K562 (cell line): ENCODE measurements around the gene SLC16A13. TPM values are rescaled to one million over a fixed set of nuclear protein-coding genes. Genes with fewer than 3 reads are reported as not detected.

ENCODE experiments used
- ATF1 ChIP-seq, 2 experiments: fragments of 450-650 bp in 1 of 2; IDR thresholded peaks; 2 replicates each; pipeline ENCODE4 v1.6.1; 2016; ENCODE audit warnings: missing compliant biosample characterization in 1 of 2, missing genetic modification characterization in 1 of 2
- CBX1 ChIP-seq: sonication (generic); IDR thresholded peaks from 2 replicates; pipeline ENCODE4 v1.6.1; 2016; ENCODE audit warnings: antibody characterized with exemption, low read depth, mild to moderate bottlenecking
- CBX5 ChIP-seq: IDR thresholded peaks from 2 replicates; pipeline ENCODE4 v1.6.1; 2014; ENCODE audit warnings: low read depth, borderline replicate concordance
- CSDE1 ChIP-seq, 2 experiments: fragments of 450-650 bp; IDR thresholded peaks; 2 replicates each; pipeline ENCODE4 v1.6.1; 2016; ENCODE audit warnings: mild to moderate bottlenecking in 1 of 2
- FOXJ3 ChIP-seq: sonication (generic); formaldehyde crosslinking; IDR thresholded peaks from 2 replicates; pipeline ENCODE4 v1.4.0; 2020; ENCODE audit warnings: mild to moderate bottlenecking, missing genetic modification reagents
- NEUROD1 ChIP-seq: fragments of 150-350 bp; IDR thresholded peaks from 2 replicates; pipeline ENCODE4 v1.6.1; 2014; ENCODE audit warnings: borderline replicate concordance, low read length, low read depth; ENCODE audit not compliant: partially characterized antibody
- NONO ChIP-seq, 2 experiments: fragments of 200-400 bp in 1 of 2; fragments of 450-650 bp in 1 of 2; formaldehyde crosslinking in 1 of 2; IDR thresholded peaks; 2 replicates each; pipeline ENCODE4 v1.6.1; 2017; ENCODE audit warnings: low read depth in 2 of 2, mild to moderate bottlenecking in 2 of 2, moderate library complexity in 2 of 2, low read length in 1 of 2
- PRPF4 ChIP-seq: fragments of 200-400 bp; formaldehyde crosslinking; IDR thresholded peaks from one replicate; pipeline ENCODE4 v1.6.1; 2017; ENCODE audit warnings: low read length, low read depth, mild to moderate bottlenecking; ENCODE audit not compliant: insufficient read depth, poor library complexity, severe bottlenecking
- RBM39 ChIP-seq: fragments of 200-400 bp; formaldehyde crosslinking; optimal IDR thresholded peaks from 2 replicates; pipeline ENCODE3; 2018; ENCODE audit warnings: low read depth, low read length
- SOX6 ChIP-seq: fragments of 450-650 bp; IDR thresholded peaks from 2 replicates; pipeline ENCODE4 v1.6.1; 2014; ENCODE audit warnings: mild to moderate bottlenecking
- SPI1 ChIP-seq: IDR thresholded peaks from 2 replicates; pipeline ENCODE4 v1.6.1; 2011; ENCODE audit warnings: low read depth, low read length, control low read depth, borderline replicate concordance
- ZNF140 ChIP-seq: fragments of 250-450 bp; sonication (Bioruptor Pico); IDR thresholded peaks from 2 replicates; pipeline ENCODE4 v1.8.0; 2021; ENCODE audit warnings: moderate library complexity, mild to moderate bottlenecking, inconsistent platforms
- ZNF354B ChIP-seq: fragments of 250-450 bp; sonication (Bioruptor Pico); IDR thresholded peaks from 2 replicates; pipeline ENCODE4 v1.4.0; 2020
- polyA plus RNA-seq, 8 experiments: library from polyadenylated mRNA; depleted of rRNA in 4 of 8; stranded (reverse) in 5 of 8; unstranded in 3 of 8; fragments of >200 nt; fragmentation: Nextera tagmentation in 2 of 8; fragmentation: Illumina TruSeq in 1 of 8; extraction: Ambion mirVana in 2 of 8; extraction: Trizol in 1 of 8; gene quantifications; 2 replicates each; pipeline versions ENCODE4 v1.2.1 to v1.2.3, GENCODE V29; 2011 to 2014; ENCODE audit warnings: inconsistent platforms in 1 of 8, missing spikeins in 1 of 8
- total RNA-seq, 7 experiments: library from RNA; depleted of rRNA in 6 of 7; stranded (reverse); fragments of >200 nt in 6 of 7; fragmentation: Illumina TruSeq in 2 of 7; extraction: Trizol in 2 of 7; gene quantifications; 2 replicates each; pipeline versions ENCODE4 v1.2.1 to v1.2.3, GENCODE V29; 2011 to 2021; ENCODE audit warnings: low replicate concordance in 1 of 7
- TF ChIP-seq, protein P1 (sequence below): fragments of 250-450 bp; sonication (Bioruptor Pico); IDR thresholded peaks from 2 replicates; pipeline ENCODE4 v1.5.0; 2021; ENCODE audit warnings: mild to moderate bottlenecking, borderline replicate concordance
- TF ChIP-seq, protein P2 (sequence below): fragments of 250-450 bp; sonication (Bioruptor Pico); IDR thresholded peaks from 2 replicates; pipeline ENCODE4 v1.4.0; 2020; ENCODE audit warnings: mild to moderate bottlenecking, moderate library complexity
- TF ChIP-seq, protein P3 (sequence below): fragments of 450-650 bp; formaldehyde crosslinking; IDR thresholded peaks from 2 replicates; pipeline ENCODE4 v1.4.0; 2022; ENCODE audit warnings: missing genetic modification characterization
- TF ChIP-seq, protein P4 (sequence below): fragments of 250-450 bp; sonication (Bioruptor Pico); IDR thresholded peaks from 2 replicates; pipeline ENCODE4 v1.5.1; 2021; ENCODE audit warnings: mild to moderate bottlenecking
- TF ChIP-seq, protein P5 (sequence below): sonication (generic); formaldehyde crosslinking; IDR thresholded peaks from 2 replicates; pipeline ENCODE4 v1.8.0; 2022; ENCODE audit warnings: mild to moderate bottlenecking, missing genetic modification reagents, borderline replicate concordance

SLC16A13 gene
- total and polyA plus RNA-seq, 9 of the 15 experiments (the other 6 are each of a cell fraction or from before 2014, with no cell fraction given) = 0.04 to 5.6 (median 0.87) TPM

DNA sequence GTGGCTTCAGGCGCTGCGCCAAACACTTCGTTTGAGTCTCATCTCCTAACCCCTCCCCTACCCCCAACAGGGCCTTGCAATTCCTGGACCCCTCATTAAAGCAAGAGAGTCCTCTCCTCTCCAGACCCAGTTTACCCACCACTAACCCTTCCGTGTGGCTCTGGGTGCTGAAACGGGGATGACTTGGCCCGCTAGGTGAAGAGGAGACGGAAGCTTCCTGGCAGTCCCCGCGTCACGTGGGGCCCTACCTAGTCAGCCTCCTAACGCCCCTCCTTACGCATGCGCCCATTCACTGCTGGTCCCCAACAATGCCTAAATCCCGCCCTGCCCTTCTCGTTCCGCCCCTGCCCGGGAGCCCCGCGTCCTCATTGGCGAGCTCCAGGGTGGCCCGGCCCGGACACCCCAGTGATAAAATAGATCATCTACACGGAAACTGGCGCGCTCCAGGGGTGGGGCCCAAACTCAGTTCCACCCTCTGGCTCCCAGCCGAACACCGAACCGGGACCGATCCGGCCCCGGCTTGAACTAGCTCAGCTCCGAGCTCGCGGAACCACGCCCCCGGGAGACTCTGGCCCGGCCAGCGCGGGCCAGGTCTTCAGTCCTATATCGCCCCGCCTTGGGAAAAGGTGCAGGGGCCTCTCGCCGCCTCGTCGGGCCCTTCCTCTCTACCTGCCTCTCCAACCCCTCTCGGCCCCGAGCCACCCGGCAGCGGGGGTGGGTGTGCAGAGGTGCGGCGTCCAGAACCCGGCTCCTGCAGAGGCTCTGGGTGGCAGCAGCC lies at the start of gene SLC16A13 (continued):
- no peak for TF ChIP-seq FOXJ3 (CRISPR knock-in tag)
- TF ChIP-seq NEUROD1 = no peak
- TF ChIP-seq, protein P1, sequence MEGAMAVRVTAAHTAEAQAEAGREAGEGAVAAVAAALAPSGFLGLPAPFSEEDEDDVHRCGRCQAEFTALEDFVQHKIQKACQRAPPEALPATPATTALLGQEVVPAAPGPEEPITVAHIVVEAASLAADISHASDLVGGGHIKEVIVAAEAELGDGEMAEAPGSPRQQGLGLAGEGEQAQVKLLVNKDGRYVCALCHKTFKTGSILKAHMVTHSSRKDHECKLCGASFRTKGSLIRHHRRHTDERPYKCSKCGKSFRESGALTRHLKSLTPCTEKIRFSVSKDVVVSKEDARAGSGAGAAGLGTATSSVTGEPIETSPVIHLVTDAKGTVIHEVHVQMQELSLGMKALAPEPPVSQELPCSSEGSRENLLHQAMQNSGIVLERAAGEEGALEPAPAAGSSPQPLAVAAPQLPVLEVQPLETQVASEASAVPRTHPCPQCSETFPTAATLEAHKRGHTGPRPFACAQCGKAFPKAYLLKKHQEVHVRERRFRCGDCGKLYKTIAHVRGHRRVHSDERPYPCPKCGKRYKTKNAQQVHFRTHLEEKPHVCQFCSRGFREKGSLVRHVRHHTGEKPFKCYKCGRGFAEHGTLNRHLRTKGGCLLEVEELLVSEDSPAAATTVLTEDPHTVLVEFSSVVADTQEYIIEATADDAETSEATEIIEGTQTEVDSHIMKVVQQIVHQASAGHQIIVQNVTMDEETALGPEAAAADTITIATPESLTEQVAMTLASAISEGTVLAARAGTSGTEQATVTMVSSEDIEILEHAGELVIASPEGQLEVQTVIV (CRISPR knock-in tag) = no peak
- no peak for TF ChIP-seq RBM39
- TF ChIP-seq, protein P2, sequence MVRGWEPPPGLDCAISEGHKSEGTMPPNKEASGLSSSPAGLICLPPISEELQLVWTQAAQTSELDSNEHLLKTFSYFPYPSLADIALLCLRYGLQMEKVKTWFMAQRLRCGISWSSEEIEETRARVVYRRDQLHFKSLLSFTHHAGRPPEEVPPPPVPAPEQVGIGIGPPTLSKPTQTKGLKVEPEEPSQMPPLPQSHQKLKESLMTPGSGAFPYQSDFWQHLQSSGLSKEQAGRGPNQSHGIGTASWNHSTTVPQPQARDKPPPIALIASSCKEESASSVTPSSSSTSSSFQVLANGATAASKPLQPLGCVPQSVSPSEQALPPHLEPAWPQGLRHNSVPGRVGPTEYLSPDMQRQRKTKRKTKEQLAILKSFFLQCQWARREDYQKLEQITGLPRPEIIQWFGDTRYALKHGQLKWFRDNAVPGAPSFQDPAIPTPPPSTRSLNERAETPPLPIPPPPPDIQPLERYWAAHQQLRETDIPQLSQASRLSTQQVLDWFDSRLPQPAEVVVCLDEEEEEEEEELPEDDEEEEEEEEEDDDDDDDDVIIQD = no peak
- TF ChIP-seq ZNF140 (CRISPR knock-in tag) = no peak
- TF ChIP-seq, protein P3, sequence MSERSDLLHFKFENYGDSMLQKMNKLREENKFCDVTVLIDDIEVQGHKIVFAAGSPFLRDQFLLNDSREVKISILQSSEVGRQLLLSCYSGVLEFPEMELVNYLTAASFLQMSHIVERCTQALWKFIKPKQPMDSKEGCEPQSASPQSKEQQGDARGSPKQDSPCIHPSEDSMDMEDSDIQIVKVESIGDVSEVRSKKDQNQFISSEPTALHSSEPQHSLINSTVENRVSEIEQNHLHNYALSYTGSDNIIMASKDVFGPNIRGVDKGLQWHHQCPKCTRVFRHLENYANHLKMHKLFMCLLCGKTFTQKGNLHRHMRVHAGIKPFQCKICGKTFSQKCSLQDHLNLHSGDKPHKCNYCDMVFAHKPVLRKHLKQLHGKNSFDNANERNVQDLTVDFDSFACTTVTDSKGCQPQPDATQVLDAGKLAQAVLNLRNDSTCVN (CRISPR knock-in tag) = no peak
- TF ChIP-seq CBX5 = no peak
- TF ChIP-seq PRPF4 = no peak
- TF ChIP-seq ZNF354B (CRISPR knock-in tag) = no peak
- no peak for TF ChIP-seq CBX1
- TF ChIP-seq SOX6 = 0 out of 2 replicates have a peak, but pooled peaks have one; percentile 9
- TF ChIP-seq, protein P4, sequence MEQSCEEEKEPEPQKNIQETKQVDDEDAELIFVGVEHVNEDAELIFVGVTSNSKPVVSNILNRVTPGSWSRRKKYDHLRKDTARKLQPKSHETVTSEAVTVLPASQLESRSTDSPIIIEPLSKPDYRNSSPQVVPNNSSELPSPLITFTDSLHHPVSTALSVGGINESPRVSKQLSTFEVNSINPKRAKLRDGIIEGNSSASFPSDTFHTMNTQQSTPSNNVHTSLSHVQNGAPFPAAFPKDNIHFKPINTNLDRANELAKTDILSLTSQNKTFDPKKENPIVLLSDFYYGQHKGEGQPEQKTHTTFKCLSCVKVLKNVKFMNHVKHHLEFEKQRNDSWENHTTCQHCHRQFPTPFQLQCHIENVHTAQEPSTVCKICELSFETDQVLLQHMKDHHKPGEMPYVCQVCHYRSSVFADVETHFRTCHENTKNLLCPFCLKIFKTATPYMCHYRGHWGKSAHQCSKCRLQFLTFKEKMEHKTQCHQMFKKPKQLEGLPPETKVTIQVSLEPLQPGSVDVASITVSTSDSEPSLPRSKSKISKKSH = no peak
- no peak for TF ChIP-seq ATF1 (CRISPR knock-in tag; IDR thresholded peaks at IDR 0.05)
- TF ChIP-seq ATF1 (tag; IDR thresholded peaks at IDR 0.05) = peak; percentile 44; the same call in 1 of the 2 replicates
- no peak for TF ChIP-seq NONO (IDR thresholded peaks at IDR 0.05; ENCODE audit: low read depth in 2 of 2, low read length in 1 of 2)
- no peak for TF ChIP-seq CSDE1 (IDR thresholded peaks at IDR 0.05)
- TF ChIP-seq SPI1 = no peak
- TF ChIP-seq, protein P5, sequence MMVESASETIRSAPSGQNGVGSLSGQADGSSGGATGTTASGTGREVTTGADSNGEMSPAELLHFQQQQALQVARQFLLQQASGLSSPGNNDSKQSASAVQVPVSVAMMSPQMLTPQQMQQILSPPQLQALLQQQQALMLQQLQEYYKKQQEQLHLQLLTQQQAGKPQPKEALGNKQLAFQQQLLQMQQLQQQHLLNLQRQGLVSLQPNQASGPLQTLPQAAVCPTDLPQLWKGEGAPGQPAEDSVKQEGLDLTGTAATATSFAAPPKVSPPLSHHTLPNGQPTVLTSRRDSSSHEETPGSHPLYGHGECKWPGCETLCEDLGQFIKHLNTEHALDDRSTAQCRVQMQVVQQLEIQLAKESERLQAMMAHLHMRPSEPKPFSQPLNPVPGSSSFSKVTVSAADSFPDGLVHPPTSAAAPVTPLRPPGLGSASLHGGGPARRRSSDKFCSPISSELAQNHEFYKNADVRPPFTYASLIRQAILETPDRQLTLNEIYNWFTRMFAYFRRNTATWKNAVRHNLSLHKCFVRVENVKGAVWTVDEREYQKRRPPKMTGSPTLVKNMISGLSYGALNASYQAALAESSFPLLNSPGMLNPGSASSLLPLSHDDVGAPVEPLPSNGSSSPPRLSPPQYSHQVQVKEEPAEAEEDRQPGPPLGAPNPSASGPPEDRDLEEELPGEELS (CRISPR knock-in tag) = no peak
